T-cell (primary cell): ENCODE results near the gene PRKAR1B. TPM values are rescaled to one million over a fixed set of nuclear protein-coding genes. Genes with fewer than 3 reads are reported as not detected.
"Not testable (repeated sequence)": the region's sequence is repeated elsewhere in the genome, so short reads cannot be mapped to it uniquely, and the experiment has no call there.

ENCODE experiments used
- ATAC-seq, 4 experiments: fragments of 200-7000 bp in 3 of 4; fragments of 150-1000 bp in 1 of 4; cut with Tn5 transposase; replicated peaks in 1 of 4; 1 replicate in 3 of 4; 2 replicates in 1 of 4; pipeline ENCODE4 v1.10.0; 2021; ENCODE audit warnings: moderate library complexity in 3 of 4, mild to moderate bottlenecking in 2 of 4, moderate number of reproducible peaks in 1 of 4
- CTCF ChIA-PET, 2 donors: fragments of 300-600 bp; sonication (Branson Sonifier 250); formaldehyde crosslinking; loops; one replicate each; lab custom pipeline; 2022; ENCODE audit warnings: antibody characterized with exemption in 2 of 2; lab: Charles Lee
- POLR2A ChIA-PET, 2 donors: fragments of 300-600 bp; sonication (Branson Sonifier 250); formaldehyde crosslinking; loops; one replicate each; lab custom pipeline; 2022; ENCODE audit warnings: antibody characterized with exemption in 2 of 2; lab: Charles Lee
- DNase-seq, 35 experiments: peaks; one replicate each; pipeline versions ENCODE4 v3.0.0 to v3.0.0-alpha.2; 2013 to 2023
- H3K27ac ChIP-seq: one replicate; pipeline ENCODE4 v1.5.1; 2013; ENCODE audit warnings: low read length
- H3K27me3 ChIP-seq, 2 experiments: replicated peaks in 1 of 2; 1 replicate in 1 of 2; 2 replicates in 1 of 2; pipeline versions ENCODE4 v1.6.1 to v1.7.0; 2013; ENCODE audit warnings: low read length in 1 of 2, mixed read lengths in 1 of 2; ENCODE audit not compliant: control insufficient read depth in 2 of 2, insufficient read depth in 2 of 2; ENCODE audit errors: extremely low read depth in 1 of 2
- H3K36me3 ChIP-seq, 2 donors: 1 replicate in 1 of 2; 2 replicates in 1 of 2; pipeline versions ENCODE4 v1.6.1 to v1.7.0; 2013; ENCODE audit warnings: low read length in 1 of 2; ENCODE audit not compliant: control insufficient read depth in 2 of 2, insufficient read depth in 1 of 2; ENCODE audit errors: extremely low read depth in 1 of 2
- H3K4me1 ChIP-seq, 2 experiments: 1 replicate in 1 of 2; 2 replicates in 1 of 2; pipeline versions ENCODE4 v1.6.1 to v1.7.0; 2013; ENCODE audit warnings: low read length in 2 of 2, mixed read lengths in 1 of 2; ENCODE audit not compliant: insufficient read depth in 2 of 2, control insufficient read depth in 1 of 2; ENCODE audit errors: extremely low read depth in 1 of 2
- H3K4me3 ChIP-seq, 2 donors: 1 replicate in 1 of 2; 2 replicates in 1 of 2; pipeline versions ENCODE4 v1.5.1 to v1.7.0; 2013; ENCODE audit warnings: mild to moderate bottlenecking in 2 of 2, low read length in 1 of 2, moderate library complexity in 1 of 2; ENCODE audit not compliant: control insufficient read depth in 1 of 2; ENCODE audit errors: extremely low read depth in 1 of 2
- H3K9me3 ChIP-seq: 2 replicates; pipeline ENCODE4 v1.7.0; 2013
- H3K27ac Mint-ChIP-seq, 2 donors: one replicate each; pipeline ENCODE4 v1.8.0; 2020 to 2021; ENCODE audit warnings: mild to moderate bottlenecking in 2 of 2, mixed read lengths in 2 of 2
- H3K27me3 Mint-ChIP-seq, 2 donors: one replicate each; pipeline ENCODE4 v1.8.0; 2021 to 2022; ENCODE audit warnings: mixed read lengths in 2 of 2
- H3K36me3 Mint-ChIP-seq: one replicate; pipeline ENCODE4 v1.8.0; 2021; ENCODE audit warnings: mixed read lengths
- H3K4me1 Mint-ChIP-seq, 3 donors: one replicate each; pipeline ENCODE4 v1.8.0; 2020 to 2022; ENCODE audit warnings: mixed read lengths in 3 of 3, mild to moderate bottlenecking in 1 of 3
- H3K4me3 Mint-ChIP-seq, 3 donors: one replicate each; pipeline ENCODE4 v1.8.0; 2020 to 2022; ENCODE audit warnings: mild to moderate bottlenecking in 3 of 3, mixed read lengths in 3 of 3, moderate library complexity in 3 of 3
- H3K9me3 Mint-ChIP-seq, 3 donors: one replicate each; pipeline ENCODE4 v1.8.0; 2020 to 2022; ENCODE audit warnings: mixed read lengths in 3 of 3
- WGBS: methylation state at CpG from one replicate; pipeline ENCODE4 v1.1.5; 2013; ENCODE audit warnings: missing lambda C conversion rate; ENCODE audit not compliant: insufficient coverage; 5-methylcytosine and 5-hydroxymethylcytosine counted together
- total RNA-seq, 35 experiments: library from RNA in 6 of 35; stranded (reverse) in 6 of 35; fragments of 120-200 nt in 1 of 35; gene quantifications; one replicate each; pipeline versions ENCODE4 v1.2.1 to v1.2.4 and lab custom pipeline; 2013 to 2026

PRKAR1B gene
- total RNA-seq, 5 donors from 2014 or later (not counting 1 experiment from before 2014, with no cell fraction given): 20.7 to 35.4 (median 24.4) TPM

GRCh38 chr7:655758-656157, 71.3 kb downstream of the PRKAR1B start:
- CTCF ChIA-PET: no interaction called here

GRCh38 chr7:653829-654764, 73.0 kb downstream of the PRKAR1B start:
- H3K27ac Mint-ChIP-seq: no peak overlapping the region
- 93% methylated on average over 4 of the region's 4 CpGs for WGBS
- ATAC-seq (no peak), DNase-seq (no peak)
- H3K9me3 ChIP-seq: no peaks in the 10 kb centered on the region
- no peaks in the 10 kb centered on the region for H3K27me3 Mint-ChIP-seq
- no peaks in the 10 kb centered on the region for H3K9me3 Mint-ChIP-seq
- H3K4me1 Mint-ChIP-seq: no peaks in the 10 kb centered on the region
- ChIA-PET CTCF (no interaction called here), POLR2A (no interaction called here)
- peaks cover 6% of the 10 kb centered on the region for H3K36me3 Mint-ChIP-seq
- no peak overlapping the region for H3K4me3 Mint-ChIP-seq
- no peak overlapping the region for H3K27ac ChIP-seq
- peaks cover 0 to 4% of the 10 kb centered on the region in 2 experiments for H3K4me1 ChIP-seq
- H3K36me3 ChIP-seq: no peaks in the 10 kb centered on the region
- no peak overlapping the region for H3K4me3 ChIP-seq
- no peaks in the 10 kb centered on the region for H3K27me3 ChIP-seq

More at GRCh38 chr7:655758-656157, 71.3 kb downstream of the PRKAR1B start:
- no peaks in the 10 kb centered on the region for H3K27me3 ChIP-seq
- H3K4me1 ChIP-seq: peaks cover 0 to 3% of the 10 kb centered on the region in 2 experiments
- POLR2A ChIA-PET: no interaction called here
- Mint-ChIP-seq H3K9me3 (no peaks in the 10 kb centered on the region), H3K36me3 (peaks cover 9% of the 10 kb centered on the region), H3K27me3 (no peaks in the 10 kb centered on the region), H3K4me1 (no peaks in the 10 kb centered on the region), H3K27ac (no peak overlapping the region), H3K4me3 (no peak overlapping the region)
- WGBS: 100% methylated on average over 1 of the region's 4 CpGs
- no peaks in the 10 kb centered on the region for H3K9me3 ChIP-seq
- ATAC-seq (no peak), DNase-seq (no peak)
- no peak overlapping the region for H3K4me3 ChIP-seq
- no peak overlapping the region for H3K27ac ChIP-seq
- H3K36me3 ChIP-seq: no peaks in the 10 kb centered on the region

- Mint-ChIP-seq H3K27me3 (no peaks in the 10 kb centered on the region), H3K9me3 (no peaks in the 10 kb centered on the region), H3K36me3 (no peaks in the 10 kb centered on the region), H3K4me1 (no peaks in the 10 kb centered on the region), H3K4me3 (no peak overlapping the region), H3K27ac (no peak overlapping the region)
- CTCF ChIA-PET: no interaction called here
- no peak for ATAC-seq
- DNase-seq: no peak
- Histone ChIP-seq H3K27me3 (no peaks in the 10 kb centered on the region), H3K4me3 (no peak overlapping the region), H3K36me3 (no peaks in the 10 kb centered on the region), H3K4me1 (peaks cover 0 to 4% of the 10 kb centered on the region in 2 experiments), H3K27ac (peak overlapping the region; percentile 85), H3K9me3 (no peaks in the 10 kb centered on the region)
- 100% methylated on average over 2 of the region's 4 CpGs for WGBS
- POLR2A ChIA-PET: no interaction called here
These were observed 74.2 kb downstream of the PRKAR1B start for GRCh38 chr7:652881-653280.

- CTCF ChIA-PET, H3K27me3 Mint-ChIP-seq, H3K4me1 Mint-ChIP-seq, H3K4me3 Mint-ChIP-seq, POLR2A ChIA-PET, H3K36me3 ChIP-seq, H3K4me1 ChIP-seq, H3K4me3 ChIP-seq, H3K9me3 Mint-ChIP-seq, H3K27me3 ChIP-seq, H3K9me3 ChIP-seq, H3K27ac Mint-ChIP-seq, H3K36me3 Mint-ChIP-seq, ATAC-seq: not testable (repeated sequence)
- peak overlapping the region; percentile 85 for H3K27ac ChIP-seq
- DNase-seq: peak in 1 of 35 experiments; percentile 44
- 64% methylated on average over 12 of the region's 17 CpGs for WGBS
These were observed 74.9 kb downstream of the PRKAR1B start for GRCh38 chr7:652167-652566.

- CTCF ChIA-PET: no interaction called here
- Mint-ChIP-seq H3K4me3 (no peak overlapping the region), H3K4me1 (no peaks in the 10 kb centered on the region), H3K36me3 (no peaks in the 10 kb centered on the region), H3K9me3 (no peaks in the 10 kb centered on the region), H3K27me3 (no peaks in the 10 kb centered on the region), H3K27ac (no peak overlapping the region)
- Histone ChIP-seq H3K4me1 (peaks cover 0 to 4% of the 10 kb centered on the region in 2 experiments), H3K27me3 (no peaks in the 10 kb centered on the region), H3K36me3 (no peaks in the 10 kb centered on the region), H3K27ac (peak overlapping the region; percentile 85), H3K9me3 (no peaks in the 10 kb centered on the region), H3K4me3 (no peak overlapping the region)
- WGBS: 76% methylated on average over 10 of the region's 14 CpGs
- POLR2A ChIA-PET: no interaction called here
- no peak for ATAC-seq
- DNase-seq: peak in 14 of 35 experiments; percentile 3 to 58 (median 14)
These were observed 75.9 kb downstream of the PRKAR1B start for GRCh38 chr7:651032-651728.

GRCh38 chr7:650339-651031, 76.6 kb downstream of the PRKAR1B start:
- ATAC-seq: no peak
- no peak overlapping the region for H3K27ac Mint-ChIP-seq
- H3K4me3 Mint-ChIP-seq: no peak overlapping the region
- Histone ChIP-seq H3K27ac (no peak overlapping the region), H3K4me3 (no peak overlapping the region), H3K4me1 (peaks cover 0 to 4% of the 10 kb centered on the region in 2 experiments), H3K9me3 (no peaks in the 10 kb centered on the region), H3K27me3 (no peaks in the 10 kb centered on the region), H3K36me3 (no peaks in the 10 kb centered on the region)
- no peaks in the 10 kb centered on the region for H3K9me3 Mint-ChIP-seq
- 96% methylated on average over 22 of the region's 22 CpGs for WGBS
- H3K36me3 Mint-ChIP-seq: no peaks in the 10 kb centered on the region
- H3K4me1 Mint-ChIP-seq: no peaks in the 10 kb centered on the region
- no peak for DNase-seq
- ChIA-PET POLR2A (no interaction called here), CTCF (no interaction called here)
- H3K27me3 Mint-ChIP-seq: no peaks in the 10 kb centered on the region
